ENCODE measurements around the gene FAM184B. TPM values are rescaled to one million over a fixed set of nuclear protein-coding genes. Genes with fewer than 3 reads are reported as not detected.

FAM184B gene
- polyA plus RNA-seq, 2 of the 4 experiments (the other 2 are of a cell fraction): not detected

DNA sequence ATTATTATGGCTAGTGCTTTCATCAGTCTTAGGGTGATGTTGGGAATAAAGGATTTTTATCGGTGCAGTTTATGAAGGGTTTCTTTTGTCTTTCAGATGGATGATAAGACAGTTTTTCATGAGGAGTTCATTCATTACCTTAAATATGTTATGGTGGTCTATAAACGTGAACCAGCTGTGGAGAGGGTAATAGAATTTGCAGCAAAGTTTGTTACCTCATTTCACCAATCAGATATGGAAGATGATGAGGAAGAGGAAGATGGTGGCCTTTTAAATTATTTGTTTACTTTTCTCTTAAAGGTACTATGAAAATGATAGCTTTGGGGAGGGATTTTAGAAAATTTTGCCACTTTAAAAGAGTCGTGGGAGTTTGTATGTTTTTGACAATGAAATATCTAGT is 30.7 kb upstream of the FAM184B start:
- DNase-seq (ENCODE audit: low read depth in 1 of 2, low spot score in 1 of 2) (no peak), ATAC-seq (no peak), FAIRE-seq (no peak)
- CTCF ChIA-PET: no interaction called here
- H3K9me3 ChIP-seq: no peaks in the 10 kb centered on the region
- 1% methylated on average over 3 of the region's 3 CpGs for WGBS (ENCODE audit: missing lambda C conversion rate)
- H3K4me2 ChIP-seq: peak overlapping the region; percentile 82
- peaks cover 32% of the 10 kb centered on the region for H3K4me1 ChIP-seq
- H3K27ac ChIP-seq: peak overlapping the region; percentile 61 to 89; a peak in 5 of 6 replicates
- no peak for TF ChIP-seq FOSL2 (IDR thresholded peaks at IDR 0.05)
- no peak for TF ChIP-seq FOSL2 (CRISPR knock-in tag; IDR thresholded peaks at IDR 0.05)
- POLR2A ChIA-PET: no interaction called here
- H3K4me3 ChIP-seq: peak overlapping the region; percentile 75

DNA sequence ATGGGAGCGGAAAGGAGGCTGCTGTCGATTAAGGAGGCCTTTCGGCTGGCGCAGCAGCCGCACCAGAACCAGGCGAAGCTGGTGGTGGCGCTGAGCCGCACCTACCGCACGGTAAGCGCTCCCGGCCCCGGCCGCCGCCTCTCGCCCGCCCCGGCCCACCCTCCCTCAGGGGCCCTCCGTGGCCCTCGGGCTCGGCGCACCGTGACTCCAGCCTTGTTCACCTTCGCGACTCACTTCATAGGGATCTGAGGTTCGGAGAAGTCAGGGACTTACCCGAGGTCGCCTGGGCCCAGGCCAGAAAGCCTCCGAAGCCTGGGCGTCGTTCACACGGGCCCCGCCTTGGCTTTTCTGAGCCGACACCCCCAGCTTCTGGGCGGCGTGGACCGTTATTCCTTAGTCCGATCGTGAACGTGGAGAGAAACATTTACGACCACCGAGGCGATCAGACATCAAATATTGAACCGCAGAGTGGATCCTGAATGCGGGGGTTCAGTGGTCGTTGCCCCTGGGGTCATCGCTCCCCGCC is 29.7 kb upstream of the FAM184B start:
- no peak for TF ChIP-seq CEBPB (IDR thresholded peaks at IDR 0.05)
- no peak for TF ChIP-seq PHF8 (IDR thresholded peaks at IDR 0.05; ENCODE audit: borderline replicate concordance, low read depth)
- TF ChIP-seq ESRRA (IDR thresholded peaks at IDR 0.05; ENCODE audit: borderline replicate concordance, low read length): no peak
- no peak for TF ChIP-seq CBX2 (IDR thresholded peaks at IDR 0.05; ENCODE audit: borderline replicate concordance, low read depth)
- no peak for TF ChIP-seq JUN (IDR thresholded peaks at IDR 0.05)
- TF ChIP-seq, protein P1, sequence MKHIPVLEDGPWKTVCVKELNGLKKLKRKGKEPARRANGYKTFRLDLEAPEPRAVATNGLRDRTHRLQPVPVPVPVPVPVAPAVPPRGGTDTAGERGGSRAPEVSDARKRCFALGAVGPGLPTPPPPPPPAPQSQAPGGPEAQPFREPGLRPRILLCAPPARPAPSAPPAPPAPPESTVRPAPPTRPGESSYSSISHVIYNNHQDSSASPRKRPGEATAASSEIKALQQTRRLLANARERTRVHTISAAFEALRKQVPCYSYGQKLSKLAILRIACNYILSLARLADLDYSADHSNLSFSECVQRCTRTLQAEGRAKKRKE (CRISPR knock-in tag; IDR thresholded peaks at IDR 0.05; ENCODE audit: low read depth): no peak
- no peak for TF ChIP-seq HOXA7 (CRISPR knock-in tag; IDR thresholded peaks at IDR 0.05)
- WGBS (ENCODE audit: missing lambda C conversion rate): 2% methylated on average over 20 of the region's 48 CpGs
- peak overlapping the region; percentile 82 for H3K4me2 ChIP-seq
- no peak for DNase-seq (ENCODE audit: low read depth in 1 of 2, low spot score in 1 of 2)
- no peak for FAIRE-seq
- peaks cover 35% of the 10 kb centered on the region for H3K4me1 ChIP-seq
- H3K27ac ChIP-seq: peak overlapping the region; percentile 61 to 89; a peak in 5 of 6 replicates
- H3K4me3 ChIP-seq: peak overlapping the region; percentile 75
- ChIA-PET CTCF (no interaction called here), POLR2A (interaction anchor here (0.6 kb wide), 1 partner anchor 211 kb away, joined by 3 read pairs; the partner anchor contains the start of gene LCORL)
- peak; percentile 70 to 83 for ATAC-seq
- no peaks in the 10 kb centered on the region for H3K9me3 ChIP-seq

DNA sequence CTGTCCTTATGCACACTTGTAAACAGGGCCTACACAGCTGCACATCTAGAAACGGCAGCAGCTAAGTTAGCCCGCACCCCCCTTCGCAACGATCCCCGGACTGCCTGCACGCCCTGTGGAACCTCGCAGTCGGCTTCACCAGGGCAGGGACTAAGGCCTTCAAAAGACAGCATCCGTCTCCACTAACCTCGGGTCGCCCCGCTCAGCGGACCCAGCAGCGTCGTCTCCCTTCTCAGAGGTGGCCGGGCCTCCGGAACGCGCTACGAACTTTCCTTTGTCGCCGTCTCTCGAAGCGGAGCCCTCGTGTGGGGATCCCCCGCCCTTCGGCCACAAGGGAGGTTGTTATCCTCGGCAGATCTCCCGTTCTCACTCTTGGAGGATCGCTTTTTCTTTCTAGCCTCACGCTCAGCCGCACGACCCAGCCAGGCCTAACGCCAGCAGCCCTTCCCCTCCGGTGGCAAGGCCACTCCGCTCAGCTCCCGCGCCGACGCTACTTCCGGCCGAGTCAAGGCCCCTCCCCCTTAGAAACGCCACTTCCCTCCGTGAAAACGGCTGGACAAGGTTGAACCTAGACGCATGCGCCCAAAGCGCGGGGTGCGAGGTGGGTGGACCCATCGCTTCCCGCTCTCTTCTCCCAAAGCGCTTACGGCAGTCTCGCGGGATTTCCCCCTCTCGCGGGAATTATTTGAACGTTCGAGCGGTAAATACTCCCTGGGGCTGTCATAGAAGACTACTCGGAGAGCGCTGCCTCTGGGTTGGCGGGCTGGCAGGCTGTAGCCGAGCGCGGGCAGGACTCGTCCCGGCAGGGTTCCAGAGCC is 29.0 kb upstream of the FAM184B start, which contains the start of the genes DCAF16 and NCAPG:
Gene DCAF16 (minus strand): TSS at position 498 of the 818 bp plus-strand sequence. CDS start 6,616 bp downstream, outside the sequence.
Gene NCAPG (plus strand): TSS at position 720 of the 818 bp plus-strand sequence. CDS start 99 bp downstream, outside the sequence.
- ChIA-PET POLR2A (interaction anchor here (0.6 kb wide), 2 partner anchors 212 to 261 kb away, joined by 3 to 5 read pairs; partner anchors contain the start of gene LCORL), CTCF (interaction anchor here (0.6 to 1.4 kb wide), 3 partner anchors 11 to 261 kb away, joined by 3 to 7 read pairs (median 4); no protein-coding TSS in a partner anchor)
- Histone ChIP-seq H3K9me3 (no peaks in the 10 kb centered on the region), H3K4me2 (peak within 1 kb of the TSS; percentile 92), H3K4me1 (peaks cover 35% of the 10 kb centered on the region), H3K4me3 (peak within 1 kb of the TSS; percentile 75), H3K27ac (peak within 1 kb of the TSS; percentile 85 to 99)
- DNase-seq (ENCODE audit: low read depth in 1 of 2, low spot score in 1 of 2) (peak; percentile 81 to 99), ATAC-seq (peak; percentile 97), FAIRE-seq (no peak)
- WGBS (ENCODE audit: missing lambda C conversion rate): 2% methylated on average over 29 of the region's 69 CpGs
- TF ChIP-seq CHD4 (IDR thresholded peaks at IDR 0.05; ENCODE audit: borderline replicate concordance) (no peak), ZSCAN20 (CRISPR knock-in tag; IDR thresholded peaks at IDR 0.05) (no peak), NPAS2 (CRISPR knock-in tag; IDR thresholded peaks at IDR 0.05; ENCODE audit: borderline replicate concordance) (no peak), RNF2 (IDR thresholded peaks at IDR 0.05; ENCODE audit: borderline replicate concordance, low read depth) (no peak), EHMT2 (IDR thresholded peaks at IDR 0.05; ENCODE audit: low read depth) (no peak), HOXB13 (CRISPR knock-in tag; IDR thresholded peaks at IDR 0.05; ENCODE audit: low read depth) (no peak), POLR2AphosphoS2 (conservative IDR thresholded peaks at IDR 0.05; ENCODE audit: low read length) (no peak), BHLHE40 (IDR thresholded peaks at IDR 0.05; ENCODE audit: low read depth, low read length) (no peak), EP300 (IDR thresholded peaks at IDR 0.05) (no peak), SMC3 (IDR thresholded peaks at IDR 0.05) (no peak), TFCP2L1 (CRISPR knock-in tag; IDR thresholded peaks at IDR 0.05) (no peak), JUN (IDR thresholded peaks at IDR 0.05) (peak; percentile 50 to 56; a peak in 1 of 5 replicates)
- TF ChIP-seq, protein P2, sequence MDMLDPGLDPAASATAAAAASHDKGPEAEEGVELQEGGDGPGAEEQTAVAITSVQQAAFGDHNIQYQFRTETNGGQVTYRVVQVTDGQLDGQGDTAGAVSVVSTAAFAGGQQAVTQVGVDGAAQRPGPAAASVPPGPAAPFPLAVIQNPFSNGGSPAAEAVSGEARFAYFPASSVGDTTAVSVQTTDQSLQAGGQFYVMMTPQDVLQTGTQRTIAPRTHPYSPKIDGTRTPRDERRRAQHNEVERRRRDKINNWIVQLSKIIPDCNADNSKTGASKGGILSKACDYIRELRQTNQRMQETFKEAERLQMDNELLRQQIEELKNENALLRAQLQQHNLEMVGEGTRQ (IDR thresholded peaks at IDR 0.05): no peak
- TF ChIP-seq, protein P3, sequence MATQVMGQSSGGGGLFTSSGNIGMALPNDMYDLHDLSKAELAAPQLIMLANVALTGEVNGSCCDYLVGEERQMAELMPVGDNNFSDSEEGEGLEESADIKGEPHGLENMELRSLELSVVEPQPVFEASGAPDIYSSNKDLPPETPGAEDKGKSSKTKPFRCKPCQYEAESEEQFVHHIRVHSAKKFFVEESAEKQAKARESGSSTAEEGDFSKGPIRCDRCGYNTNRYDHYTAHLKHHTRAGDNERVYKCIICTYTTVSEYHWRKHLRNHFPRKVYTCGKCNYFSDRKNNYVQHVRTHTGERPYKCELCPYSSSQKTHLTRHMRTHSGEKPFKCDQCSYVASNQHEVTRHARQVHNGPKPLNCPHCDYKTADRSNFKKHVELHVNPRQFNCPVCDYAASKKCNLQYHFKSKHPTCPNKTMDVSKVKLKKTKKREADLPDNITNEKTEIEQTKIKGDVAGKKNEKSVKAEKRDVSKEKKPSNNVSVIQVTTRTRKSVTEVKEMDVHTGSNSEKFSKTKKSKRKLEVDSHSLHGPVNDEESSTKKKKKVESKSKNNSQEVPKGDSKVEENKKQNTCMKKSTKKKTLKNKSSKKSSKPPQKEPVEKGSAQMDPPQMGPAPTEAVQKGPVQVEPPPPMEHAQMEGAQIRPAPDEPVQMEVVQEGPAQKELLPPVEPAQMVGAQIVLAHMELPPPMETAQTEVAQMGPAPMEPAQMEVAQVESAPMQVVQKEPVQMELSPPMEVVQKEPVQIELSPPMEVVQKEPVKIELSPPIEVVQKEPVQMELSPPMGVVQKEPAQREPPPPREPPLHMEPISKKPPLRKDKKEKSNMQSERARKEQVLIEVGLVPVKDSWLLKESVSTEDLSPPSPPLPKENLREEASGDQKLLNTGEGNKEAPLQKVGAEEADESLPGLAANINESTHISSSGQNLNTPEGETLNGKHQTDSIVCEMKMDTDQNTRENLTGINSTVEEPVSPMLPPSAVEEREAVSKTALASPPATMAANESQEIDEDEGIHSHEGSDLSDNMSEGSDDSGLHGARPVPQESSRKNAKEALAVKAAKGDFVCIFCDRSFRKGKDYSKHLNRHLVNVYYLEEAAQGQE (IDR thresholded peaks at IDR 0.05): peak; percentile 99
- TF ChIP-seq, protein P4, sequence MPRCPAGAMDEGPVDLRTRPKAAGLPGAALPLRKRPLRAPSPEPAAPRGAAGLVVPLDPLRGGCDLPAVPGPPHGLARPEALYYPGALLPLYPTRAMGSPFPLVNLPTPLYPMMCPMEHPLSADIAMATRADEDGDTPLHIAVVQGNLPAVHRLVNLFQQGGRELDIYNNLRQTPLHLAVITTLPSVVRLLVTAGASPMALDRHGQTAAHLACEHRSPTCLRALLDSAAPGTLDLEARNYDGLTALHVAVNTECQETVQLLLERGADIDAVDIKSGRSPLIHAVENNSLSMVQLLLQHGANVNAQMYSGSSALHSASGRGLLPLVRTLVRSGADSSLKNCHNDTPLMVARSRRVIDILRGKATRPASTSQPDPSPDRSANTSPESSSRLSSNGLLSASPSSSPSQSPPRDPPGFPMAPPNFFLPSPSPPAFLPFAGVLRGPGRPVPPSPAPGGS (IDR thresholded peaks at IDR 0.05): peak; percentile 45; the same call in 1 of the 3 replicates
- TF ChIP-seq, protein P5, sequence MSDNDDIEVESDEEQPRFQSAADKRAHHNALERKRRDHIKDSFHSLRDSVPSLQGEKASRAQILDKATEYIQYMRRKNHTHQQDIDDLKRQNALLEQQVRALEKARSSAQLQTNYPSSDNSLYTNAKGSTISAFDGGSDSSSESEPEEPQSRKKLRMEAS (IDR thresholded peaks at IDR 0.05): peak; percentile 82
- TF ChIP-seq, protein P6, sequence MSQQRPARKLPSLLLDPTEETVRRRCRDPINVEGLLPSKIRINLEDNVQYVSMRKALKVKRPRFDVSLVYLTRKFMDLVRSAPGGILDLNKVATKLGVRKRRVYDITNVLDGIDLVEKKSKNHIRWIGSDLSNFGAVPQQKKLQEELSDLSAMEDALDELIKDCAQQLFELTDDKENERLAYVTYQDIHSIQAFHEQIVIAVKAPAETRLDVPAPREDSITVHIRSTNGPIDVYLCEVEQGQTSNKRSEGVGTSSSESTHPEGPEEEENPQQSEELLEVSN (IDR thresholded peaks at IDR 0.05; ENCODE audit: borderline replicate concordance, low read depth): peak; percentile 93
